Activated naive CD4-positive, alpha-beta T cell treated with anti-CD3 and anti-CD28 coated beads for 36 hours (primary cell): ENCODE data around the gene EMC6. TPM values are rescaled to one million over a fixed set of nuclear protein-coding genes. Genes with fewer than 3 reads are reported as not detected.

Experiments
- CTCF ChIA-PET: fragments of 350-600 bp; sonication (Branson Sonifier 250); formaldehyde crosslinking; loops from one replicate; lab custom pipeline; 2021; ENCODE audit warnings: antibody characterized with exemption; lab: Charles Lee
- DNase-seq: peaks from one replicate; pipeline ENCODE4 v3.0.0-alpha.2; 2020
- H3K27ac Mint-ChIP-seq: one replicate; pipeline ENCODE4 v1.8.0; 2021; ENCODE audit warnings: mild to moderate bottlenecking, mixed read lengths
- H3K27me3 Mint-ChIP-seq: one replicate; pipeline ENCODE4 v1.8.0; 2021; ENCODE audit warnings: low read depth, mixed read lengths
- H3K36me3 Mint-ChIP-seq: one replicate; pipeline ENCODE4 v1.8.0; 2021; ENCODE audit warnings: low read depth, mixed read lengths
- H3K4me1 Mint-ChIP-seq: one replicate; pipeline ENCODE4 v1.8.0; 2021; ENCODE audit warnings: low read depth, mixed read lengths
- H3K4me3 Mint-ChIP-seq: one replicate; pipeline ENCODE4 v1.8.0; 2021; ENCODE audit warnings: mild to moderate bottlenecking, moderate library complexity, mixed read lengths
- H3K9me3 Mint-ChIP-seq: one replicate; pipeline ENCODE4 v1.8.0; 2021; ENCODE audit warnings: mixed read lengths
- intact Hi-C: fragments of 100-400 bp; cut with micrococcal nuclease; formaldehyde crosslinking; loops from one replicate; pipeline ENCODE4 v1.15.1; 2023
- total RNA-seq, 2 experiments: library from RNA; stranded (reverse); gene quantifications; one replicate each; pipeline ENCODE4 v1.2.3, GENCODE V29; 2021

EMC6 gene
- total RNA-seq, 2 experiments from 2014 or later = 41.8 to 44.0 TPM

DNA sequence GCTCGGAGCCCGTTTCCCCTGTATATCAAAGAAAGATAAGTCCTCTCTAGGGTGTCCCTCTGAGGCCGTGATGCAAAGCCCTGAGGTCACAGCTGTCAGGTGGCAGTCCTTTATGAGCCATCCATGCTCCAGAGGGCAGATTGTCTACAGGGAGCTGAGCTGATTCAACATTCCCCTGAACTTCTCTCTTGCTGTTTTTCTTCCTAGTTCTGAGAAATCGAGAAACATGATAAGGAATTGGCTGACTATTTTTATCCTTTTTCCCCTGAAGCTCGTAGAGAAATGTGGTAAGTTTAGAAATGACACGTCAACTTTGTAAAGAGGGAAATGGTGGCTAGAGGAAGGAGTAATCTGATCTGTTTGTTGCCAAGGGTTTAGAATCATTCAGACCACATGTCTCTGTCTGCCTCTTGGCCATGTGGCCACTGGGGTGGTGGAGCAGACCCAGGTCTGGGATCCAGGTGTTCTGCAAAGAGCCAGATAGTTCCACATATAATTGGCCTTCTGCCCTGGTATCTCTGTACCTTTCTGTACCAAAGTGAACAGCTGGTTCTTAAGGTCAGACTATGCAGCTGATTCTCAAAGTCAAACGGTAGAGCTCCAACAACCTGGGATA is 28.5 kb upstream of the EMC6 start:
- CTCF ChIA-PET = interaction anchor here (1.1 kb wide), 1 partner anchor 11 kb away, joined by 4 read pairs; no protein-coding TSS in a partner anchor
- Mint-ChIP-seq H3K9me3 (no peaks in the 10 kb centered on the region), H3K4me1 (peaks cover 24% of the 10 kb centered on the region), H3K27me3 (no peaks in the 10 kb centered on the region), H3K4me3 (peak overlapping the region; percentile 23), H3K27ac (peak overlapping the region; percentile 71), H3K36me3 (peaks cover 4% of the 10 kb centered on the region)
- peak; percentile 34 for DNase-seq
- intact Hi-C loops = no loop called here

DNA sequence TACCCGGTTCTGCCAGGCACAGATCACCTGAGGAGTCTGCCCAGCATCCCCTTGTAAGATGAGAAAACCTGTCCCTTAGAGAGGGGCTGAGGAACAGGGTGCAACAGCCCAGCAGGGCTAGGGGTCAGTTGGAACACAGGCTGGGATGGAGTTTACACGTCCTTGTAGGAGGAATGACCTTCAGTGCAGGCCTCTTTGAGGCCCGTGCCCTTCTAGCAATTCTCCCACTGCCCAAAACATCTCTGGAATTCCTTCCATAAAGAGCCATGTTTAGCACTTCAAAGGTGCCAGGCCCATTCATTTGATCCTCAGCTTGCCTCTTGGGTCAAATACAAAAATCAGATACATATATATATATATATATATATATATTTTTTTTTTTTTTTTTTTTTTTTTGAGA is 27.6 kb upstream of the EMC6 start:
- H3K4me3 Mint-ChIP-seq = no peak overlapping the region
- CTCF ChIA-PET = interaction anchor here (1.1 kb wide), 1 partner anchor 10 kb away, joined by 4 read pairs; no protein-coding TSS in a partner anchor

GRCh38 chr17:3641717-3642486 is 26.7 kb upstream of the EMC6 start:
- H3K27ac Mint-ChIP-seq = peak overlapping the region; percentile 46
- H3K4me1 Mint-ChIP-seq = peaks cover 21% of the 10 kb centered on the region
- peaks cover 4% of the 10 kb centered on the region for H3K36me3 Mint-ChIP-seq
- DNase-seq = no peak
- intact Hi-C loops = no loop called here
- no peaks in the 10 kb centered on the region for H3K27me3 Mint-ChIP-seq
- H3K4me3 Mint-ChIP-seq = no peak overlapping the region
- no peaks in the 10 kb centered on the region for H3K9me3 Mint-ChIP-seq
- CTCF ChIA-PET = interaction anchor here (0.6 kb wide), 1 partner anchor 15 kb away, joined by 4 read pairs; no protein-coding TSS in a partner anchor

More for the DNA sequence above, 27.6 kb upstream of the EMC6 start:
- Mint-ChIP-seq H3K27me3 (no peaks in the 10 kb centered on the region), H3K9me3 (no peaks in the 10 kb centered on the region), H3K36me3 (peaks cover 4% of the 10 kb centered on the region), H3K4me1 (peaks cover 21% of the 10 kb centered on the region), H3K27ac (no peak overlapping the region)
- DNase-seq = no peak
- intact Hi-C loops = no loop called here

DNA sequence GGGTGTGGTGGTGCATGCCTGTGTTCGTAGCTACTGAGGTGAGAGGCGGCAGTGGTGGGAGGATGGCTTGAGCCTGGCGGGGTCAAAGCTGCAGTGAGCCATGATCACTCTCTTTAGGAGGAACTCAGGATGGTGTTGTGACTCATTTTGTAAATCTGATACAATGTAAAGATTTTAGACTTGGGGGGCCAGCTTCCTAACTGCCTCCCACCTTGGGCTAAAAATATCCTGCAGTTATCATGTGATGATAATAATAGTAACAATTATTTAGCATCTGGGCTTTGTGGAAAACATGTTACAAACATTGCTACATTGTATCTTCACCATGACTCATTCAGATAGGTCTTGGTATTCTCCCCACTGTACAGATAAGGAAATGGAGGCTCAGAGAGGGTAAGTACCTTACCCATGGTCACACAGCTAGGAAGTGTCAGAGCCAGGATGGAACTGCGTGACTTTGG is 24.7 kb upstream of the EMC6 start:
- Mint-ChIP-seq H3K9me3 (no peaks in the 10 kb centered on the region), H3K27me3 (no peaks in the 10 kb centered on the region), H3K36me3 (peaks cover 4% of the 10 kb centered on the region), H3K27ac (no peak overlapping the region), H3K4me1 (peaks cover 8% of the 10 kb centered on the region), H3K4me3 (no peak overlapping the region)
- CTCF ChIA-PET = no interaction called here
- intact Hi-C loops = no loop called here
- DNase-seq = no peak

- H3K9me3 Mint-ChIP-seq = no peaks in the 10 kb centered on the region
- DNase-seq = no peak
- intact Hi-C loops = no loop called here
- CTCF ChIA-PET = no interaction called here
- peaks cover under 1% of the 10 kb centered on the region for H3K4me1 Mint-ChIP-seq
- no peaks in the 10 kb centered on the region for H3K27me3 Mint-ChIP-seq
- H3K36me3 Mint-ChIP-seq = peaks cover 1% of the 10 kb centered on the region
- no peak overlapping the region for H3K4me3 Mint-ChIP-seq
- H3K27ac Mint-ChIP-seq = no peak overlapping the region
Measured at GRCh38 chr17:3645310-3645709, 23.3 kb upstream of the EMC6 start.

- no peak overlapping the region for H3K4me3 Mint-ChIP-seq
- no peak overlapping the region for H3K27ac Mint-ChIP-seq
- H3K36me3 Mint-ChIP-seq = peaks cover 1% of the 10 kb centered on the region
- H3K4me1 Mint-ChIP-seq = no peaks in the 10 kb centered on the region
- no peaks in the 10 kb centered on the region for H3K9me3 Mint-ChIP-seq
- no peaks in the 10 kb centered on the region for H3K27me3 Mint-ChIP-seq
- DNase-seq = no peak
- CTCF ChIA-PET = interaction anchor here (0.7 to 1.8 kb wide), 8 partner anchors 10 to 615 kb away, joined by 3 to 7 read pairs (median 4); no protein-coding TSS in a partner anchor
- intact Hi-C loops = no loop called here
Measured at GRCh38 chr17:3647251-3647650, 21.4 kb upstream of the EMC6 start.

- intact Hi-C loops = loop anchor here (1.0 to 2.0 kb wide), 2 partner anchors 46 to 113 kb away; no protein-coding TSS in a partner anchor
- Mint-ChIP-seq H3K4me1 (no peaks in the 10 kb centered on the region), H3K27ac (no peak overlapping the region), H3K27me3 (no peaks in the 10 kb centered on the region), H3K9me3 (no peaks in the 10 kb centered on the region), H3K4me3 (no peak overlapping the region), H3K36me3 (peaks cover 1% of the 10 kb centered on the region)
- peak; percentile 71 for DNase-seq
- CTCF ChIA-PET = interaction anchor here (0.6 to 1.8 kb wide), 9 partner anchors 11 to 1008 kb away, joined by 3 to 7 read pairs (median 4); no protein-coding TSS in a partner anchor
Measured at GRCh38 chr17:3647769-3648555, 20.6 kb upstream of the EMC6 start.

- no peak for DNase-seq
- Mint-ChIP-seq H3K27me3 (no peaks in the 10 kb centered on the region), H3K36me3 (no peaks in the 10 kb centered on the region), H3K9me3 (no peaks in the 10 kb centered on the region), H3K4me1 (no peaks in the 10 kb centered on the region), H3K4me3 (no peak overlapping the region), H3K27ac (no peak overlapping the region)
- CTCF ChIA-PET = no interaction called here
- intact Hi-C loops = no loop called here
Measured at GRCh38 chr17:3655766-3656165, 12.8 kb upstream of the EMC6 start.

- no peaks in the 10 kb centered on the region for H3K4me1 Mint-ChIP-seq
- intact Hi-C loops = no loop called here
- no peak overlapping the region for H3K4me3 Mint-ChIP-seq
- H3K9me3 Mint-ChIP-seq = no peaks in the 10 kb centered on the region
- no peak for DNase-seq
- CTCF ChIA-PET = no interaction called here
- no peak overlapping the region for H3K27ac Mint-ChIP-seq
- H3K36me3 Mint-ChIP-seq = no peaks in the 10 kb centered on the region
- H3K27me3 Mint-ChIP-seq = no peaks in the 10 kb centered on the region
Measured at GRCh38 chr17:3656353-3656752, 12.3 kb upstream of the EMC6 start.

DNA sequence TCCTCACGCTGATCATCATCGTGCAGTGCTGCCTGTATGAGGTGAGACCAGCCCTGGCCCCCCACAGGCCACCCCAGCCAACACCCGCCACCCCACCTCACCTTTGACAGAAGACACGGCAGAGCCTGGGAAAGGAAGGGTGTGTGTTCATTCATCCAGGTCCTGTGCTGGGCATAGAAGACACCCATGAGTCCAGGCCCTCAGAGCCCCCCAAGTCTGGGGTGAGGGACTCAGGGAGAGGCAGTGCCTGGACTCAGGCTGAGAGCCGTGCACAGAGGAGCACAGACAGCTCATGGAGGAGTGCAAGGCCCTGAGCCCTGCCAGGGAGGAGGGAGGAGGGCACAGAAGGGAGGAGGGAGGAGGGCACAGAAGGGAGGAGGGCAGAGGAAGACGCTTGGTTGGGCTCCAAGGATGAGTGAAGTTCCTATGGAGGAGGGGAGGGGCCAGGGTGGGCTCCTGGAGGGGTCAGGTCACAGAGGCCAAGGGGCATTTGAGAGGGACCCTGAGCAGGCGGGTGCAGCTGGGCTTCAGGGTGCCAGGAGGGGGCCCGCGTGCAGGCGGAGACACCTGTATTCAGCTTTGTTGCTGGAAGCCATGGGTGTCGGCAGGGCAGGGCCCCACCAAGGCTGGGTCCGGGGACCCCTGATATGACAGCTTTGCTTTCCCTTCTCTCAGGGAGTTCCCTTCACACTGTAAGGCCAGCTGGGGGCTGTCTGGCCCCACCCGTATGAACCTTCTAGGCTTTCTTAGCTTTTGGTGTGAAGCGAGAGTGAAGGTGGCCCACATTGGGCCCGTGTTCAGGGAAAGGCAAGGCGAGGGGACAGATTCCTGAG is 11.6 kb upstream of the EMC6 start:
- Mint-ChIP-seq H3K4me3 (no peak overlapping the region), H3K27me3 (no peaks in the 10 kb centered on the region), H3K27ac (no peak overlapping the region), H3K9me3 (no peaks in the 10 kb centered on the region), H3K4me1 (no peaks in the 10 kb centered on the region), H3K36me3 (no peaks in the 10 kb centered on the region)
- intact Hi-C loops = no loop called here
- CTCF ChIA-PET = interaction anchor here (0.5 to 0.6 kb wide), 2 partner anchors 610 to 671 kb away, joined by 4 to 5 read pairs; no protein-coding TSS in a partner anchor
- DNase-seq = no peak

DNA sequence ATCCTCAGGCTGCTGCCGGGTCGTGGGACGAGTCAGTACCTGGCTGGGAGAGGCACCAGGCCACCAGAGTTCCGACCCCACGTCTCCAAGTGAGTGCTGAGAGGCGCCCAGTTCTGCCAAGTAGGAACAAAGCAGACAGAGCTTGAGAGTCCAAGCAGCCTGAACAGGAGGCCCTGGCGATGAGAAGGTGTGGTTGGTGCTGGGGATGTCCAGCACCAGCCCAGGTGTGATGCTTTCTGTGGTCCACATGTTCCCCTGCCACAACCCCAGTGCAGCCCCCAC is 11.1 kb upstream of the EMC6 start:
- no peaks in the 10 kb centered on the region for H3K4me1 Mint-ChIP-seq
- no peaks in the 10 kb centered on the region for H3K9me3 Mint-ChIP-seq
- no peak for DNase-seq
- H3K36me3 Mint-ChIP-seq = no peaks in the 10 kb centered on the region
- intact Hi-C loops = no loop called here
- no peaks in the 10 kb centered on the region for H3K27me3 Mint-ChIP-seq
- CTCF ChIA-PET = interaction anchor here (0.5 to 0.6 kb wide), 2 partner anchors 287 to 611 kb away, joined by 4 to 5 read pairs; no protein-coding TSS in a partner anchor
- no peak overlapping the region for H3K27ac Mint-ChIP-seq
- H3K4me3 Mint-ChIP-seq = no peak overlapping the region
